Embryonic facial prominence (tissue), 1 donor: ENCODE data around the gene PARD3.

Experiments
- DNase-seq: peaks from one replicate; pipeline ENCODE4 v3.0.0-alpha.2; 2016; ENCODE audit errors: extremely low spot score

Gene PARD3

DNA sequence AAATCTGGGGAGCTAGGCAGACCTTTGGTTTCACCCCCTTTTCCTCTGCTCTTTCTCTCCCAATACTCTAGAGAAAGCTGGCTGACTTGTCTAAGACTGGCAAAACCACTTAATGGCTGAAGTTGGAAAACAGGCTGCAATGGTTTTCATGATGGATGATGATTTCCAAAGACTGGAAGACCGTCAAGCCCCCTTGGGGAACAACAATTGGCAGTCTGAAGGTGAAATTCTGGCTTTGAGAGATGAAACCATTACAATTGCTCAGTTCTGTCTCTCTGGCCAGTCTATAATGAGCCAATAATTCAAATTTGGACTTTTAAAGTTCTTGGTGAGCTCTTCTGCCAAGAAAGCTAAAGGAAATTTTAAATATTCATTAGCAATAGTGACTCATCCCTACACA lies 680.5 kb downstream of the PARD3 start:
- DNase-seq = no peak

DNA sequence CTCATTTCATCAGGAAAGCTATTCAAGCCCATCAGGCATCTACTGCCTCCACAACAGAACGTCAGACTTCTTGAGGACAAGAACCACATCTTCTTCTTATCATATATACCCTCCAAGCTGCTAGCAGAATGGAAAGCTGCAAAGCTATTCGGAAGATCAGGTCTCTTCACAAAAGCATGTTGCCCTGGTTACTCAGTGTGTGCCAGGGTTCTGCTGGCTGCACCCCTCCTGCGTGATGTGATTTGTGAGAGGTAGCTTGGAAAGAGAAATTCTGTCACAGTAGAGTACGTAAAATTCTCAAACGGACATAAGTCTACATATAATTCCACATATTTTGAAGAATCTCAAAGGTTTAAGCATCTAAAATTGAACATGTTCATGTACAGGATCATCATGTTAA lies 681.7 kb downstream of the PARD3 start:
- no peak for DNase-seq

DNA sequence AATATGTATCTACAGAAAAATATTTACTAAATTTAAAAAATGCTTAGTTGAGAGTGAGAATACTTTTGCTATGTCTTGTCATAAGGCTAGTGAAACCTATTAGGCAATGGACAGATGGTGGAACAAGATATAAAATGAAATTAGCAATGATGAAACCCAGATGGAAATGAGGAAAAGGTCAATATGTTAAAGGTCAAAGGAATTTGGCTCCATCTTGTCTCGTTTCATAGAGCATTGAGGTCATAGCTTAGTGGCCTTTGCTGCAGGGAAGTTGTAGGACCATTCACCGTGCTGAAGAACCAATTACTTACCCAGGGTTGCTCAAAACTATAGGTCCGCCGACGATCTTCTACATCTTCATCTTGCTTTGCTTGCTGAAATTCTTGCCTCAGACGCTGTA lies 683.9 kb downstream of the PARD3 start:
- no peak for DNase-seq

DNA sequence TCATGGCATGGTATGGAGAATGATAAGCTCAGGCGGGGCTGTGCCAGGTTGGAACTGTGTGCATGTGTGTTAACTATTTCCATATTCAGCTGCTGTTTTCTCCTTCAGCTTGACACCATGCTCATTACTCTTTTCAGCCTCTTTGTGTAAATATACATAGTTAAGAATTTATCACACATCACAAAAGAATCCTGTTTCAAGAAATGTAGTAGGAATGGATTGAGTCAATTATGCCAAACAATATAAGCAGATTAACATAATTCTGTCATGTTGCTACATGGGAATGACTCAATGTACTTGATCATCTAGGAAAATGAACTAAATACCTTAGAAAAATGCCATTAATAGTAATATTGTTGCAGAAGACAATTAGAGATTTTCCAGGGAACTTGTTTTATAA lies 687.4 kb downstream of the PARD3 start:
- DNase-seq = no peak

DNA sequence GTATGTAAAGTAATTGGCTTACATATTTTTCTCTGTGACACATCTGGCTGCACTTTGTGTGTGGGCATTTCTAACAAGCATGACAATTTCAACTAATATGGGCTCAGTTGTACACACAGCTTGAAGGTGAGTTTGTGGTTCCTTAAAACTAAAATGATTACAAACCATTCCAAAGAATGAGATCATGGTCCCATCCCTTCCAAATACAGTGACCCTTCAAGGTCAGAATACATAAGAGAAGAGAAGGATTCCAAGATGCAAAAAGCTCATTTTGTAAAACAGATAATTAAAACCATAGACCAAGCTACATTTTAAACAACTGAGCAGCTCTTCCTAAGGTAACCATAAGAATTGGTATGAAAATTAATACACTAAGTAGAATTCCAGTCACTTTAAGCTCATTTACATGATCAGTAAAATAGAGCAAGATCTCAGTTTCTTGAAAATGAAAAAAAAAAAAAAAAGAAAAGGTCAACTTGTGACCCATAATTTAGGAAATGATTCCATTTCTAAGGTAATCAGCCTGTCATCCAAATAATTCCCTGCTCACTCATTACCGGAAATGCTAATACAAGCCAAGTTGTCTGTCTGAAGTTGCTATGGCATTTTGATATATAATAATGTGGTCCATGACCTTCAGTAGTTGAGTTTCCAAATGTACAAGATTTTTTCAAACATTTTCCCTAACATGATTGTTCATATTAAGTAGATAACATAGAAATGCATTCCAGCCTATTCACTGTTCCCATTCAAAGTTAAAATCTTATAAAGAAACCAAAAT lies 688.5 kb downstream of the PARD3 start:
- no peak for DNase-seq

DNA sequence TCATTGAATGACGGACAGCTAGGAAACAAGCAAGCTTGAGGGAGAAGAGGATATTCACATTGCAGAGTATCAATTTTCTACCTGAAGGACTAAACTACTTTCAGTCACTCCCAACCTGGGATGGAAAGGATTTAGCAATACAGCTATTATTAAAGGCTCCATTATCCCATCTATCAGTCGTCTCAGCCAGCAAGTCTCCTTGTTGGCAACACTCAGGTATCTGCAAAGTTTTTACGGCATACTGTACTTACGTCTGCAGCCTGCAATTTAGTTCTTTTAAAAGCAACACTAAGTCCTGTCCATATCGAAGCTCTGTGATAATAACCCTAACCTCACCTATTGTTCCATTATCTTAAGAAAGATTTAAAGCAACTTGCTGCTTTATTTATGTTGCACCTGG lies 689.4 kb downstream of the PARD3 start:
- no peak for DNase-seq

DNA sequence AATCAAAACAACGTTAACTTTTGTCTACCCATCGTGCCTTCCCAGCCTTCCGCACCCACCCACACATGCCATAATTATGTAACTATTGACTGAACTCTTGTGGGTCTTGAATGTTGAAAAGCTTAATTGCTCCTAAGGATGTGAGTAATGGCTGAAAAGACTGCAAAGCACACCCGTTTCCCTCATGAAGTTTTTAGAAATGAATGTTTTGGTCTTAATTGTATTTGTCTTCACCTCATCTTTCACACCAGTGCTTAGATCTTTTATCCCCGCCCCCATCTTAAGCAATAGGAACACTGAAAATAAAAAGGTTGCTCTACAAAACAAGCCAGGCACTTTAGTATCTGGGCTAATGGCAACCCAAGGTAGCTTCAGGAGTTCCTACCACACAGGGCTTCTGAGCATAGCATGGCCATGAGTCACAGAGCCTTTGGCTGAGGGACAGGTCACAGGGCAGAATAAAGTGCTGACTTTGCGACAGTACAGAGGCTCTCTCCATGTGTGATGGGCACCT lies 690.5 kb downstream of the PARD3 start:
- no peak for DNase-seq

DNA sequence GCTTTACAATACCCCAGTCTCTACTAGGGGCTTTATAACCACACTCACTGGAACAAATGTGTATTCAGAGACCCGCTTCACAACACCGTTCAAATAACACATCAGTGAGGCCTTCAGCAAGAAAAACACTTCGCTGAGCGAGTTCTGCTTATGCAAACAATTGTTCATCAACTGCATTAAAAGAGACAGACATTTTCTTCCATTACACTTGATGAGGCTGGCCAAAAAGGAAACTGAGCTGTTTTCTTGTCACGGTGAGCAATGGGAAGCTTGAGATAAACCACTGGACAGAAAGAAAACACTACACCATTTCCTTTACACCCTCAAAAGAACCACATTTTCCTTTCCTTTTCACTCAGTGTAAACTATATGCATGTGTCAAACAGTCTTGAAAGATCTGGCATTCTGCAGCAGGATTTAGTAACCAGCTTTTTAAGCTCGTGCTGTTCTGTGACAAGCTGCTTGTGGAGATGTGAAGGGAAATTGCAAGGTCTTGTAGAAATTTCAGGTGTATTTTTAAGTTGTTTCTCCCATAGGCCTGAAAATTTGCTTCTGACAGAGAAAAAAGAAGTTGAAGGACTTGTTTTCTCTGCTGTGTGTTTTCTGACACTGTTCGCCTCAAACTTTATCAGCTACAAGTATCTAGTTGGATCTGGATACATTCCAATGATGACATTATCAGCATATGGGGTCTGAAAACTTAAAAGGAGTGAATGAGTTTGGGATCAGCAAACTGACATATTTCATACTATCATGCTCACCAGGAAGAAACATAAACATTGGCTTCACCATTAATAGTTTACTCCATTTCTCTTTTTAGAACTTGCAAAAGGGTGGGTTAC lies 693.1 kb downstream of the PARD3 start:
- no peak for DNase-seq

DNA sequence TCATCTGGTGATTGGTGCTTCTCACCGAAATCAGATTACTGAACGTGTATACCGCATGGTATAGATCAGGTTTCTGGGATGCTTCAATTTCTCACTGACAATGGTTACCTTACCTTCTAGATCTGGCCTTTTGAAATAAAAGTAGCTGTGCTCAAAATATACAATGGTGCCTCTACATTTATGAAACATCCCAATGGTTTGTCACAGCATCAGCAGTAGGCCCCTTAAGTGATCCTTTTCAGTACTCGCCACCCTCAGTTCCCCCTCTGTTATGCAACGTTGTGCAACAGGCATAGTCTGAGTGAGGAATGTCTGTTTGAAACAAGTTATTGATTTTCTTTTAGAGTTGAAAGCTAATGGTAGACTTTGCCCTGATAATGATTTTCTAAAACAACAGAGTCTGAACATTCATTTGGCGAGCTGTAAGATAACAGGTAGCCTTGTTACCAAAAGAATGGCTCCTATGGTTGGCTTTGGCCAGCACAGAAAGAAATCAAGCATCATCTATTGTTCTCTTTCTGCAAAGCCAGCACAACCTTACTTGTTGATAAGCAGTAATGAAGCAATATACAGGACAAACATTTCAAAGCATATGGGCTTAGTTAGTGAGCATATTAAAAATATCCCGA lies 693.9 kb downstream of the PARD3 start:
- no peak for DNase-seq

DNA sequence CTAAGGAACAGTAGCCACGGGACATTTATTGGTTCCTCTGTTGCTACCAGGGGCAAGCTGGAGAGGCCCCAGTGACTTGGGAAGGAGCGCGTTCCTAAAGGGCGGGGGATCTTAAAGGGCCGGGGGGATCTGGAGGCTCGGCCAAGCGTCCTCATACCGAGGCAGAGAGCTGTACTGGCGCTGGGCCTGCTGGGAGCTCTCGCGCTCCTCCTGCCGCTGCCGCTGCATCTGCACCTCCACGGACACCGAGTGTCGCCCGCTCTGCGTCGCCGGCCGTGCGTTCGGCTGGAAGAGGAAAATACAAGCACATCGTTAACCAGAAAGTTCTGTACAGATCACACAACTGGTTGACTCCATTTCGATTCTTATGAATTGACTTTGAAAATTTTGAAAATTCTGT lies 695.6 kb downstream of the PARD3 start:
- no peak for DNase-seq

DNA sequence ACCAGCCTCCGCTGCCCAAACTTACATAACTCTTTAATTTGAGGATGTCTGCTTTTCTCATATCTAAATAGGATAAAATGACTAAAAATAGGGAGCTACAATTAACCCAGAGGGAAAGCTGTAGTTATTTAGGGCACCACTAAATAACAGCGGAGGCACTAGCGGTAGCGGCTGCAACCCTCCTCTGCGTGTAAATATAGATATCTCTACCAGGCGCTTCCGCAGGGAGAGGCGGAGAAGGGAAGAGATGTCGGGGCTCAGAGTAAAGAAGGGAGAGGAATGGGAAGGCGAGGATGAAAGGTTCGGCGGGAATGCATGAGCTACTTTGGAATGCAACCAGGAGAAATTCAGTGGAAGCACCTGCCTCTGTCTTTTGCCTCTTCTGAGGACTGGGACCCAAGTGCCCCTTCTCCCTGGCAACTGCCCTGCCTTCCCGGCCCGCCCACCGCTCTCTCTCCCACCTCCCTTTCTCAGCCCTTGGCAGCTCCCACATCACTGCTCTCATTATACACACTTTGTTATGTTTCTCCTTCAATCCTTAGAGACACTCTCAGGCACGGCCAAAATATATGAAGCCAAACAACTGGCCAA lies 698.3 kb downstream of the PARD3 start:
- no peak for DNase-seq

DNA sequence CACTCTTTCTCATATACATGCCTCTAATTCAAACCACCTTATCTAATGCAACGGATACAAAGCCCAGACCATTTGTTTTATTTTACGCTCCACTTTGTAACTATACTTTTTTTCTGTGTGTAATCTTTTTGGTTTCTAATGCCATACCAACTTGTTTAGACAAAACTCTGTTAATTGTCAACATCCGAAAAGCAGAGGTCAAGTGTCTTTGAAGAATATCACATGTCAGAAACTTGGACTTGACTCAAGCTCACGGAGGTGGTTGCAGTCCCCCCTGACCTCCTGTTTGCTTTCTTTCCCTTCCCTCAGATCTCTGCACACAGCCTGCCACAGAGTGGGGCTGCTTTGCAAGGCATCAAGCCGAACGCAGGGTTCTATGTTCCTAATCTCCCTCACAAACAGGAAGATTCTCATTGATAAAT lies 698.9 kb downstream of the PARD3 start:
- DNase-seq = no peak

DNA sequence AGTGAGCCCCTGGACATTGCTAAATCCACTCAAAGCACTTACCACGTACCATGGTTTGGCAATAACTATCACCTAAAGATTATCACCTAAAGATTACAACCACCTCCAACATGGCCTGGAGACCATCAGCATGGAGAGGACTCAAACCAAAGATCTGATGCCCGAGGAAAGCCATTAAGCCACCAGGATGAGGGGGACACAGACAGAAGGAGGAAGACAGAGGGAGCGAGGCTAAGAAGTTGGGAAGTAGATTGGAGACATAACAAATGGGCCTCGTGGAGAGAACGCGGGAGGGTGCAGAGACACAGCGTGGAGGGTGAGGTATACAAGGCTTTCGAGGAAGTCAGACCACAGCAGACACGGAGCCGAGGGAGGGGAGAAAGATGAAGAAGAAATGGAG lies 700.2 kb downstream of the PARD3 start:
- no peak for DNase-seq

DNA sequence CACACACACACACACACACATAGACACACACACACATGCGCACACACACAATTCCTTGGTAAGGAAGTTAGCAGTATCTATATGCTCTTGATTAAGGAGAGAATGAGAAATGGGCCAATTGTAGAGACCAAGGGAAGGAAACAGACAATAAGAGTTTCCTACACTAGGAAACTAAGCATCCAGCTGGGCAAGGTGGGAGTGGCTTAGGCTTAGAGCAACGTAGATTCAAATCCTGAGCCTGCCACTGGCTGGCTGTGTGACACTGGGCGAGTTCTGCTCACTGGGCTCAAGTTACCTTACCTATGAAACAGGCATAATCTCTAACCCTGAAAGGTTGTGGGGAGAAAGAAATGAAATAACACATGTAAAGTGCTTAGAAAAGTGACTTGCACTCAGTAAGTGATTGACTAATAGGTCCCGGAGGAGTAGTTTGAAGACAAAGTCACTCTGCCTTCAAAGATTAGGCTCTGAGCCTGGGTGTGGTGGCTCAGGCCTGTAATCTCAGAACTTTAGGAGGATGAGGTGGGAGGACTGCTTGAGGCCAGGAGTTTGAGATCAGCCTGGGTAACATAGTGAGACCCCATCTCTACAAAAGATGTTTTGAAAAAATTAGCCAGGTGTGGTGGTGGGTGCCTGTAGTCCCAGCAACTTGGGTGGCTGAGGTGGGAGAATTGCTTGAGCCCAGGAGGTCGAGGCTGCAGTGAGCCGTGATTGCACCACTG lies 701.4 kb downstream of the PARD3 start:
- no peak for DNase-seq

DNA sequence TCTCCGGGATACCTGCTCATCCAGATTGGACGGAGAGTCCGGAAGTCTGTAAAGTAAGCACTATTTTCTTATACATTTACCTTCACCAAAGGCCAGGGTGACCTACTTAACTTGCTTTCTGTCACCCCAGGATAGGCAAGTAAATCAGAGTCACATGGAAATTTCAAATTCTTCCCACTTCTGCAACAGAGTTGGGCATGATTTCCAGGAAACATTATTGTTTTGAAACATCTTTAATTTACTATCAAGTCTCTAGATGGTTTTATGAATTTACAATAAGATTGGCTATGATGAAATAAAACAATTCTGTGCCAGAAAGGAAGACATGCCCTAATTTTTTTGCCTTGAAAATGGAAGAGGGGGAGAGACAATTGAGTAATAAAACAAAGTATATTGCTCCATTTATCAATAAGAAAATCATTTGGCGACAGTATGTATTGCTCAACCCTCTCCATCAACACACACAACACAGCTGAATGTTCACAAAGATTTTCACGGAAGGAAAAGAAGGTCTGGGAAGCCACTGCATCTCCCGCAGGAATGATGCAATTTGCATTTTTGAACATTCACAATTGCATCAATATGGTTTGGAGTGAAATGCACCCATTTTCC lies 702.8 kb downstream of the PARD3 start:
- DNase-seq = no peak

DNA sequence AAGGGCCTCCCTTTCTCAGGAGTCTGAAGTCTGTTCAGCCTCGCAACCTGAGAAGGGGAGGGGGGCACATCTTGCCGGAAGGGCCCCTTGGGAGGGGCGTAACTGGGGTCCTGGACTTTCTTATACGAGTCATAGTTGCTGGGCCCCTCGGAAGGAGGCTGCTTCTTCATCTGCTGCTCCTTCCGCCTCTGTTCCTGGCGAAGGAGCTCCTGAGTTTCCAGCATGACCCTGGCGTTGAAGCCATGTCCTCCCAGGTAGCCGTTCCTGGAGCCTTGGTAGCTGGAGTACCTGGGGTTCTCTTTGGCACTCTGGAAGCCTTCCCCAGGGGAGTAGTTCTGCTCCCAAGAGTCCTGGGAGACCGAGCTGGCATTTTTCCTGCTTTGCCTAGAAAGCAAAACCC lies 703.9 kb downstream of the PARD3 start:
- DNase-seq = no peak

DNA sequence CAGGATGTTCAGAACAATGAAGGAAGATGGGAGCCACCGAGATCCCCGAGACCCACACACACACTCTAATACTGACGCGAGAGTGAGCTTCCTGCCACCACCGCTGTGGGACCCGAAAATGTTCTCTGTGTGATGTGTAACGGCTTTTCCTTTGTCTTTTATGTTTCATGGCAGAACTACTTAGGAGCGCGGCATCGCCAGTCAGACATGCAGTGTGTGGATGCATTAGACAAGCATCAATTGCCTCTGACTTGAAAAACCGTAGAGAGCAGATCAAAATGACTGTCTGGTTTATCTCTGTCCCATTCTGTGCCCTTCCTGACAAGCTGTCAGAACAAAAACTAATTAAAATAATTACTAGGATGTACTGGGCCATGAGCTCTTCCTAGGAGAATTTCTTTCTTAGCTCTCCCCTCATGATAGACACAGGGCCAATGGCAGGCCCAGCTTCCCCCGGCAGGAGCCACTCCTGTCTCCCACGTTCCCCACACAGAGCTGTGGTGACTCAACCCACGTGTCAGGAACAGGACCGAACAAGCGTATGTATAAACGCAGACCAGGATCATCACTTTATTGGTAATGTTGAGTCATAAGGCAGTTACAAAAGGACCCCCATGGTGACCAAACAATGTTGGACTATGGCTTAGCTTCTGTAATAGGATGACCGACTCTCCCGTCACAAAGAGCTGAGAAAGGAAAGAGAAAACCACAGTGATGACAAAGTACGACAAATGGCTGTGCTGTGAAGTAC lies 705.0 kb downstream of the PARD3 start:
- DNase-seq = no peak

DNA sequence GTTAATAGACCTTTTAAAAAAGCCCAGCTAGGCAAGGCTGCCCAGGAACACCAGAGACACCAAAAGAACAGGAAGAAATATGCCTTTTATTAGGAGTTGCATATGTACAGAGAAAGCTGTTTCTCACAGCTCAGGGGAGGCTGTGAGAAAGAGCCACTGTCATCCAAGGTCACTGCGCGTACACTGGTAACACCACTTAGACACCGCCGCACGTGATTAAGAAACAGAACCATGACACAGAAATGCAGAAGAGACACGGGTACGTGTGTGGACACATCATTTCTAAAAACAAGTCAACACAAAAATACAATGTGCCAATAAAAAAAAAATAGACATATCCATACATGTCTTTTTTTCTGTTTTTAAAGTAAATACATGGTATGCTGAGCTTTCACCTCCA lies 705.6 kb downstream of the PARD3 start:
- DNase-seq = no peak

DNA sequence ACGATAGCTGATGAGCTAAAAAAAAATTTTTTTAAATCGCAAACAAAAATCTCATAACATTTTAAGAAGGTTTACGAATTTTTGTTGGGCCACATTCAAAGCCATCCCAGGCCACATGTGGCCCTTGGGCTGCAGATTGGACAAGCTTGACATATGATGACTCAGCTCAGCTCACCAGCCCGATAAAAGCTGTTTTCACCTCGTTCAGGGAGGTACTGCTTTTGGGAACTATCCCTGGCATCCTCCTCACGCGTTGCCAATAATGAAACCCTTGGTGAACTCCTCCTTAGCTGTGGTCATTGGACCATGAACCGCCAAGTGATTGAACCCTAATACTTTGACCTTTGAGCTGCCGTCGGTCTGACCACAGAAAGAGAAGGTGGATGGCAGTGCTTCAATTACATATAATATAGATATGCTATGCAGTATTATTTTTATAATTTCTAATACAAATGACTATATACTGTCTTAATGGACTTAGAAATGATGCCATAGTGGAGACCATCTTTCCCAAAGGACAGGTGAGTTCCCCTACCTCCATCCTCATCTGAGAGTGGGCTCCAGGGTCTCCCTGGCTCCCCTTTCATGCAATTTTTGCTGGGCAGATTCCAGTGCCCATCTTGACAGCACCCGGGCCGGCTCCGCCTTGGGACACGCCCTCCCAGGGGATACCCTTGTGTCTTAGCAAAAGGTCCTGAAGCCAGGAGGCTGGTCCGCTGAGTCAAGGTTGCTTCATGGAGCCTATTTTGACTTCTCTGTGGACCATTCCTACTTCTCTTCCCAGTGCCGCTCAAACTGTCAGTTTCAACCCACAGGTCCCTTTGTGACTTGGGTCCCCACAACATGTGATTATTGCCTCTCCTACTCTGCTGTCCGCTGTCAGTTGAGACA lies 707.2 kb downstream of the PARD3 start:
- DNase-seq = no peak
